GM21576 (cell line): ENCODE data around the gene LYST.
"Not testable (repeated sequence)": the region's sequence is repeated elsewhere in the genome, so short reads cannot be mapped to it uniquely, and the experiment has no call there.

ENCODE experiments used
- ATAC-seq: cut with Tn5 transposase; IDR thresholded peaks from one replicate; pipeline ENCODE4 v1.9.1; 2021; ENCODE audit warnings: mild to moderate bottlenecking, moderate library complexity; ENCODE audit not compliant: unreplicated experiment

The LYST gene

DNA sequence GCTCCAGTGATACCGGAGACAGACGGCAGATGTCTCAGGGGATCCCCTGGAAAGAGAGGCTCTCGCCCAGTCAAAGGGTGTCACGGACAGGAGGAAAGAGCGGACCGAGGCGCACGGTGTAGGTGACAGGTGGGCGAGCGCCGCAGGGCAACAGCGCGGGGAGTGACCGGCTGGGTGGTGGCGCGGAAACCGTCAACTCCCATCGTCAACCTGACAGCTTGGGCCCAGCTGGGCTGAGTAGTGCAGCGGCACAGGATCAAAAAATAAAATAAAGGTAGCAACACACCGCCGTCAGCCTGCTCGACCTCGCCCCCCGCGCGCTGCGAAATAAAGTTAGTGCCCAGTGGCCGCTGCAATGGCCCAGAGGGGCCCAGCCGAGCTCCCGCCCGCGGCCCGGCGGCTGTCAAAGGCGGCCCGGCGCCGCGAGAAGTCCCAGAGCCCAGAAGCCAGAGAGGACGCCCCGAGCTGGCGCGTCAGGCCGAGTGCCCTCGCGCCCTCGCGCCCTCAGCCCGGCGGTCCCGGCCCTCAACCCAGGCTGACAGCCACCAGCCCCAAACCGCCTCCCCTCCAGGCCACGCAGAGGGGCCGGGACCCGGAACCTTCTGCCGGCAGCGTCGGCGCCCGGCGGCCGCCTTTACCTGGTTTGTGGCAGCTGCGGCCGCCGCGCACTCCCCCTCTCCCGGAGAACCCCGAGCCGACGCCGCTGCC is at the start of gene LYST:
TSS of gene LYST (minus strand) at position 702 of the 708 bp plus-strand sequence. CDS start 36,489 bp downstream, outside the sequence.
- peak; percentile 53 for ATAC-seq

DNA sequence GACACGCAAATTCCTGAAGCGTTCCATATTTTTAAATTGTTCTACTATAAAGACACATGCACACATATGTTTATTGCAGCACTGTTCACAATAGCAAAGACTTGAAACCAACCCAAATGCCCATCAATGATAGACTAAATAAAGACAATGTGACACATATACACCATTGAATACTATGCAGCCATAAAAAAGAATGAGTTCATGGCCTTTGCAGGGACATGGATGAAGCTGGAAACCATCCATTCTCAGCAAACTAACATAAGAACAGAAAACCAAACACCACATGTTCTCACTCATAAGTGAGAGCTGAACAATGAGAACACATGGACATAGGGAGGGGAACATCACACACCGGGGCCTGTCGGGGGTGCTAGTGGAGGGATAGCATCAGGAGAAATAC is 48.8 kb upstream of the LYST start:
- ATAC-seq = not testable (repeated sequence)

DNA sequence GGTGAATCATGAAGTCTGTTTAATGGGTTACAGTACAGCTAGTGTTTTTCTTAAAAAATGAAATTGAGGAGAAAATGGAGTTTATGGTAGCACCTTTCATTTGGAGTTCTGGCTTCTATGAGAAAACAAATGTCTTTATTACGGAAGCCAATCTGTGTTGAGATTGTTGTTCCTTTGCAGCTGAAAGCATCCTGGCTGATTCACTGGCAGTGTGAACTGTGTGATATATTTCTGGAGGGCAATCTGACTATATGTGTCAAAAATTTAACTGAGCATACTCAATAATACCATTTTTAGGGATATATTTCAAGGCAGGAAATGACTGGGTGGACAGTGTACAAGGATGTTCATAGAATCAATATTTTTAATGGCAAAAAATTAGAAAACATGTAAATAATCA is 46.6 kb upstream of the LYST start:
- ATAC-seq = no peak

- no peak for ATAC-seq
These were observed 45.2 kb upstream of the LYST start for GRCh38 chr1:235911876-235912275.

GRCh38 chr1:235911300-235911662 is 44.6 kb upstream of the LYST start:
- no peak for ATAC-seq

- no peak for ATAC-seq
These were observed 43.9 kb upstream of the LYST start for GRCh38 chr1:235910357-235911299.

- no peak for ATAC-seq
These were observed 42.2 kb upstream of the LYST start for GRCh38 chr1:235908742-235909520.

DNA sequence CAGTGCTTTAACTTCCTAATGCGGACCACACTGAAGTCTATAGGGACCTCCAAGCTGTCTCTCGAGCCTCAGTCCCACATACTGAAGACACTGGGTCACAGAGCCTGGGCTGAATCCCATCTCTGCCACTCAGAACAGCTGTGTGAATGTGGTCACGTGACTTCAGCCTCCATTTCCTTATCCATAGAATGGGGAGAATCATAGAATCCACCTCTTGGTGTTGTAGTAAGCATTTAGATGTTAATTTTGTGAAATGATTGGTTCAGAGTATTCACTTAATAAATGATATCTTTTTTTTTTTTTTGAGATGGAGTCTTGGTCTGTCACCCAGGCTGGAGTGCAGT is 41.2 kb upstream of the LYST start:
- ATAC-seq = no peak

DNA sequence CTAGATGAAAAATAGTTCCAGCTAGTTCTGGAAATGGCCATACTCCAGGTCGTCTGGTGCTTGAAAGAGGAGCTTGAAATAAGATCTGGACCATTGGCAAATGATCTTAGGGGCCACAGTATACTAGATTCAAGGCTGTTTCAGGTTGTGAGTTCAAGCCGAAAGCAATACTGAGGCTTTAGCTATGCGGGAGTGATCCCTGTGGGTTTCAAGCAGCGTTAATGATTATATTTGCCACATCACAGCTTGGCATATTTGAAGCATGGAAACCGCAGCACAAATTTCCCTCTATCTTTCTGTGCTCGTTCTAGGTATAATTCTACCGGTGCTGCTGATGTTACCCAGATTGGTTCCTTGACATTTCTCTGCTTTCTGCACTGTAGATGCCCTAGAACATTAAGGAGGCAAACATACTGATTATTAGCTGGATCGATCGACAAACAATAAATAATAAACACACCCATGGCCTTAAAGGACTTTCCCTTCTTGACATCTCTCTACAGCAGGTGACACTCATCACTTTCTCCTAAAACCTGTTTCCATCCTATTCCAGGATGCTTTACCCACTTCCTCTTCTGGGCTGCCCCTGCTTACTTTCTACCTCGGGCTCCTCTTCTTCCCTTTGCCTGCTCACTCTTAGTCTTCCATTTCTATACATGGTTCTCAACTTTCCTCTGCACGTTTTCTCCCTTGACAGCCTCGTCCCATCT is 40.6 kb upstream of the LYST start:
- ATAC-seq = no peak

- ATAC-seq = no peak
These were observed 39.7 kb upstream of the LYST start for GRCh38 chr1:235906436-235906835.

DNA sequence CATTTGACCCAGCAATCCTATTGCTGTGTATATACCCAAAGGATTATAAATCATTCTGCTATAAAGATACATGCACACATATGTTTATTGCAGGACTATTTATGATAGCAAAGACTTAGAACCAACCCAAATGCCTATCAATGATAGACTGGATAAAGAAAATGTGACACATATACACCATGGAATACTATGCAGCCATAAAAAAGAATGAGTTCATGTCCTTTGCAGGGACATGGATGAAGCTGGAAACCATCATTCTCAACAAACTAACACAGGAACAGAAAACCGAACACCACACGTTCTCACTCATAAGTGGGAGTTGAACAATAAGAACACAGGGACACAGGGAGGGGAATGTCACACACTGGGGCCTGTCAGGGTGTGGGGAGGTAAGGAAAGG is 37.1 kb upstream of the LYST start:
- ATAC-seq = not testable (repeated sequence)

- ATAC-seq = no peak
These were observed 36.2 kb upstream of the LYST start for GRCh38 chr1:235902677-235903542.

GRCh38 chr1:235901461-235901860 is 34.8 kb upstream of the LYST start:
- no peak for ATAC-seq

DNA sequence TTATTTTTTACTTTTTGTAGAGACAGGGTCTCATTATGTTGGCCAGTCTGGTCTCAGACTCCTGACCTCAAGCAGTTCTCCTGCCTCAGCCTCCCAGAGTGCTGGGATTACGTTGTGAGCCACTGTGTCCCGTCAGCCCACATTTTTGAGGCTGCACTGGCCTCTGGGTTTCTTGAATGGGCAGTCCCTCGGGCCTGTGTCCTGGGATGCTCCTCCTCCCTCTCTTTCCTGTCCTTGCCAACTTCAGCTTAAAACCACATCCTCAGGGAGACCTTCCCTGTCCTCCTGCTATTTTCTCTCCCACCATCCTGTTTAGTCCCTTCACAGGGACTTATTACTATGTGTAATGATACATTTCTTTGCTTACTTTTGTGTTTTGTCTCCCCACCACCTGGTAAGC is 31.4 kb upstream of the LYST start:
- no peak for ATAC-seq

DNA sequence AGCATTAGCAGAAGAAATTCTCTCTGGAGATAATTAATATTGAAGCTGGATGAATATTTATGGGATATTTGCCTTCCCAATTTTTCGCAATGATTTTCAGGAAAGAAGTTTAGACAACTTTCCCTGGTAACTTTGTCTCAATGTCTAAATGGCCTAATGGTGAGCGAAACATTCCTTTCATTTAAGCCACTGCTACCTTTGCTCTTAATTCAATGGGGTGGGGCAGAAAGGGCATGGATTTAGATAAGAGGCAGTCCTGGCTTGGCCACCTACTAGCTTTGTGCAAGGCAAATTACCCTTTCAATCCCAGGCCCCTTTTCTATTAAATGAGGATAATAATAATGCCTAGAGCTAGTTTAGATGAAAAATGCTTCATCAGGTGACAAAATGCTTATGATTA is 27.1 kb upstream of the LYST start:
- ATAC-seq = no peak

GRCh38 chr1:235892734-235893413 is 26.2 kb upstream of the LYST start:
- no peak for ATAC-seq

DNA sequence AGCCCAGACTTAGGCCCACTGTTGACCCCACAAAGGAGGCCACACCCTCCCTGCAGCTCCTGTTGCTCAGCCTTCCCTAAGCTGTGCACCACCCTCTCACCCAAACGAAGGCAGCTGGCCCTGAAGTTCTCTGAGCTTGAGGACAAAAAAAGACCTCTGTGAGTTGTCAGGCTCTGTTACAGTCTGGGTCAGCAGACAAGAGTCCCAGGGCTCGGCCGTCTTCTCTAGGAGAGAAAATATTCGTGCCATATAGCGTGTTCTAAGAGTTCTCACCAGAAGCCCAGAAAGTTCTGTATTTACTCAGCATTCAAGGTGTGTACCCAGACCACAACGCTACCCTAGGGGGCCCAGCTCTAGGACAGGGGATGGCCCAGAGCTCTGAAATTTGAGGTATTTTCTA is 25.5 kb upstream of the LYST start:
- no peak for ATAC-seq

GRCh38 chr1:235888119-235888643 is 21.5 kb upstream of the LYST start:
- ATAC-seq = peak; percentile 88

GRCh38 chr1:235887676-235888075 is 21.0 kb upstream of the LYST start:
- no peak for ATAC-seq
